BLaER1 (cell line): ENCODE data around the gene TRMT2A.

Source experiments
- H3K27ac ChIP-seq: shearing (Covaris generic); formaldehyde crosslinking; 2 replicates; pipeline ENCODE4 v1.8.1; 2022
- H3K27me3 ChIP-seq: shearing (Covaris generic); formaldehyde crosslinking; 2 replicates; pipeline ENCODE4 v1.8.1; 2022
- H3K36me3 ChIP-seq: shearing (Covaris generic); formaldehyde crosslinking; 2 replicates; pipeline ENCODE4 v1.8.1; 2022
- H3K4me1 ChIP-seq: shearing (Covaris generic); formaldehyde crosslinking; 2 replicates; pipeline ENCODE4 v1.8.1; 2022
- H3K4me2 ChIP-seq: shearing (Covaris generic); formaldehyde crosslinking; 2 replicates; pipeline ENCODE4 v1.8.1; 2022
- H3K4me3 ChIP-seq: shearing (Covaris generic); formaldehyde crosslinking; 2 replicates; pipeline ENCODE4 v1.8.1; 2022
- H3K9ac ChIP-seq: shearing (Covaris generic); formaldehyde crosslinking; 2 replicates; pipeline ENCODE4 v1.8.1; 2022
- H3K9me3 ChIP-seq: shearing (Covaris generic); formaldehyde crosslinking; 2 replicates; pipeline ENCODE4 v1.8.1; 2022
- H4K20me1 ChIP-seq: shearing (Covaris generic); formaldehyde crosslinking; 2 replicates; pipeline ENCODE4 v1.8.1; 2022
- Cebpa-rat ChIP-seq: shearing (Covaris generic); IDR thresholded peaks from 2 replicates; pipeline ENCODE4 v1.8.1; 2022

Gene TRMT2A

GRCh38 chr22:20121856-20122415, 4.9 kb upstream of the TRMT2A start:
- H3K4me3 ChIP-seq, result no peak overlapping the region
- peaks cover 82% of the 10 kb centered on the region for H4K20me1 ChIP-seq
- H3K4me1 ChIP-seq, result peaks cover 77% of the 10 kb centered on the region
- H3K9me3 ChIP-seq, result no peaks in the 10 kb centered on the region
- TF ChIP-seq Cebpa-rat, result no peak
- peak overlapping the region; percentile 34; the same call in 1 of the 2 replicates for H3K9ac ChIP-seq
- no peak overlapping the region; the same call in 1 of the 2 replicates for H3K27ac ChIP-seq
- no peaks in the 10 kb centered on the region for H3K27me3 ChIP-seq
- H3K4me2 ChIP-seq, result no peak overlapping the region
- H3K36me3 ChIP-seq, result peaks cover 80% of the 10 kb centered on the region

GRCh38 chr22:20118300-20119020, 1.4 kb upstream of the TRMT2A start:
- H4K20me1 ChIP-seq, result peaks cover 73% of the 10 kb centered on the region
- H3K4me1 ChIP-seq, result peaks cover 55% of the 10 kb centered on the region
- peak overlapping the region; percentile 99 for H3K9ac ChIP-seq
- peak overlapping the region; percentile 98 for H3K27ac ChIP-seq
- no peak for TF ChIP-seq Cebpa-rat
- H3K4me3 ChIP-seq, result peak overlapping the region; percentile 98
- H3K9me3 ChIP-seq, result no peaks in the 10 kb centered on the region
- peaks cover 74% of the 10 kb centered on the region for H3K36me3 ChIP-seq
- no peaks in the 10 kb centered on the region for H3K27me3 ChIP-seq
- H3K4me2 ChIP-seq, result peak overlapping the region; percentile 89

GRCh38 chr22:20117633-20118299, 740 bp upstream of the TRMT2A start:
- Histone ChIP-seq H3K27ac (peak overlapping the region; percentile 98), H3K36me3 (peaks cover 76% of the 10 kb centered on the region), H4K20me1 (peaks cover 72% of the 10 kb centered on the region), H3K4me2 (peak overlapping the region; percentile 89), H3K4me3 (peak overlapping the region; percentile 98), H3K9ac (peak overlapping the region; percentile 99), H3K4me1 (peaks cover 53% of the 10 kb centered on the region), H3K9me3 (no peaks in the 10 kb centered on the region), H3K27me3 (no peaks in the 10 kb centered on the region)
- TF ChIP-seq Cebpa-rat, result no peak

GRCh38 chr22:20116376-20116950, 563 bp downstream of the TRMT2A start:
- Histone ChIP-seq H3K27me3 (no peaks in the 10 kb centered on the region), H3K9ac (peak overlapping the region; percentile 97), H3K4me3 (peak overlapping the region; percentile 98), H3K27ac (peak overlapping the region; percentile 98), H3K4me1 (peaks cover 54% of the 10 kb centered on the region), H3K36me3 (peaks cover 77% of the 10 kb centered on the region), H3K4me2 (peak overlapping the region; percentile 97), H3K9me3 (no peaks in the 10 kb centered on the region), H4K20me1 (peaks cover 73% of the 10 kb centered on the region)
- TF ChIP-seq Cebpa-rat, result no peak

- peak within 1 kb of the TSS; percentile 97 for H3K9ac ChIP-seq
- H3K27me3 ChIP-seq, result no peaks in the 10 kb centered on the region
- peaks cover 72% of the 10 kb centered on the region for H4K20me1 ChIP-seq
- peak within 1 kb of the TSS; percentile 98 for H3K4me3 ChIP-seq
- peak within 1 kb of the TSS; percentile 97 for H3K4me2 ChIP-seq
- peaks cover 77% of the 10 kb centered on the region for H3K36me3 ChIP-seq
- peak within 1 kb of the TSS; percentile 98 for H3K27ac ChIP-seq
- H3K4me1 ChIP-seq, result peaks cover 54% of the 10 kb centered on the region
- TF ChIP-seq Cebpa-rat, result no peak
- no peaks in the 10 kb centered on the region for H3K9me3 ChIP-seq
Observed at GRCh38 chr22:20115691-20116375, 1.2 kb downstream of the TRMT2A start, which contains the start of gene RANBP1. TSS of gene RANBP1 (plus strand) at chr22:20116104. CDS start at chr22:20116185, 81 bp downstream.

GRCh38 chr22:20114506-20115475, 2.2 kb downstream of the TRMT2A start:
- no peak for TF ChIP-seq Cebpa-rat
- Histone ChIP-seq H3K36me3 (peaks cover 77% of the 10 kb centered on the region), H3K27ac (0 out of 2 replicates have a peak overlapping the region, but pooled peaks have one; percentile 4), H3K4me2 (peak overlapping the region; percentile 97), H3K9me3 (no peaks in the 10 kb centered on the region), H3K27me3 (no peaks in the 10 kb centered on the region), H3K4me3 (no peak overlapping the region), H3K4me1 (peaks cover 45% of the 10 kb centered on the region), H3K9ac (0 out of 2 replicates have a peak overlapping the region, but pooled peaks have one; percentile 97), H4K20me1 (peaks cover 72% of the 10 kb centered on the region)

GRCh38 chr22:20113551-20114310, 3.3 kb downstream of the TRMT2A start:
- 0 out of 2 replicates have a peak overlapping the region, but pooled peaks have one; percentile 15 for H3K9ac ChIP-seq
- no peak for TF ChIP-seq Cebpa-rat
- peaks cover 77% of the 10 kb centered on the region for H3K36me3 ChIP-seq

More at GRCh38 chr22:20113551-20114310, 3.3 kb downstream of the TRMT2A start:
- peaks cover 34% of the 10 kb centered on the region for H3K4me1 ChIP-seq
- peaks cover 72% of the 10 kb centered on the region for H4K20me1 ChIP-seq
- H3K4me3 ChIP-seq, result no peak overlapping the region
- H3K4me2 ChIP-seq, result no peak overlapping the region
- no peaks in the 10 kb centered on the region for H3K27me3 ChIP-seq
- no peak overlapping the region for H3K27ac ChIP-seq
- H3K9me3 ChIP-seq, result no peaks in the 10 kb centered on the region
